DND-41 (cell line): ENCODE measurements around the gene TUBGCP3.

Experiments used
- ATAC-seq: fragments of 200-7000 bp; cut with Tn5 transposase; 3 replicates; pipeline ENCODE4 v1.9.1; 2021; ENCODE audit warnings: low read depth; ENCODE audit not compliant: insufficient read depth
- DNase-seq: peaks from one replicate; pipeline ENCODE4 v3.0.0-alpha.2; 2020
- H2AFZ ChIP-seq: 2 replicates; pipeline ENCODE4 v1.6.0; 2012; ENCODE audit warnings: low read depth, low read length
- H3K27ac ChIP-seq: 2 replicates; pipeline ENCODE4 v1.5.1; 2012; ENCODE audit warnings: low read length, inconsistent platforms
- H3K27me3 ChIP-seq: fragments of 200-600 bp; sonication (generic); 2 replicates; pipeline ENCODE4 v1.6.0; 2012; ENCODE audit warnings: low read length, mild to moderate bottlenecking, inconsistent platforms; ENCODE audit not compliant: insufficient read depth, poor library complexity
- H3K36me3 ChIP-seq: 2 replicates; pipeline ENCODE4 v1.5.1; 2012; ENCODE audit warnings: low read length, inconsistent platforms; ENCODE audit not compliant: insufficient read depth
- H3K4me1 ChIP-seq: 2 replicates; pipeline ENCODE4 v1.5.1; 2012; ENCODE audit warnings: mild to moderate bottlenecking, low read length; ENCODE audit not compliant: insufficient read depth
- H3K4me2 ChIP-seq: 2 replicates; pipeline ENCODE4 v1.6.0; 2012; ENCODE audit warnings: mild to moderate bottlenecking, moderate library complexity, low read length, inconsistent platforms; ENCODE audit not compliant: insufficient read depth
- H3K4me3 ChIP-seq, 2 experiments: fragments of 200-600 bp in 1 of 2; shearing (Covaris generic) in 1 of 2; 2 replicates each; pipeline ENCODE4 v1.5.1; 2012 to 2016; ENCODE audit warnings: inconsistent platforms in 2 of 2, low read length in 2 of 2, mild to moderate bottlenecking in 2 of 2, low read depth in 1 of 2, moderate library complexity in 1 of 2
- H3K79me2 ChIP-seq: 2 replicates; pipeline ENCODE4 v1.6.0; 2012; ENCODE audit warnings: low read length, inconsistent platforms; ENCODE audit not compliant: insufficient read depth
- H3K9ac ChIP-seq: 2 replicates; pipeline ENCODE4 v1.6.0; 2012; ENCODE audit warnings: low read depth, mild to moderate bottlenecking, inconsistent platforms, low read length, moderate library complexity
- H3K9me3 ChIP-seq: 2 replicates; pipeline ENCODE4 v1.5.1; 2012; ENCODE audit warnings: low read length, moderate library complexity, mild to moderate bottlenecking, inconsistent platforms; ENCODE audit not compliant: insufficient read depth, severe bottlenecking
- H4K20me1 ChIP-seq: 2 replicates; pipeline ENCODE4 v1.6.0; 2012; ENCODE audit warnings: low read length; ENCODE audit not compliant: insufficient read depth
- EZH2 ChIP-seq: IDR thresholded peaks from 3 replicates; pipeline ENCODE4 v1.6.1; 2012; ENCODE audit warnings: borderline replicate concordance, low read depth, mild to moderate bottlenecking, moderate library complexity, low read length, inconsistent platforms; ENCODE audit not compliant: severe bottlenecking
- TF ChIP-seq, protein P1 (sequence below): IDR thresholded peaks from 2 replicates; pipeline ENCODE4 v1.5.1; 2012; ENCODE audit warnings: borderline replicate concordance, low read length, moderate library complexity, mild to moderate bottlenecking; ENCODE audit not compliant: poor library complexity, severe bottlenecking; ENCODE audit errors: extremely low read depth

Gene TUBGCP3

DNA sequence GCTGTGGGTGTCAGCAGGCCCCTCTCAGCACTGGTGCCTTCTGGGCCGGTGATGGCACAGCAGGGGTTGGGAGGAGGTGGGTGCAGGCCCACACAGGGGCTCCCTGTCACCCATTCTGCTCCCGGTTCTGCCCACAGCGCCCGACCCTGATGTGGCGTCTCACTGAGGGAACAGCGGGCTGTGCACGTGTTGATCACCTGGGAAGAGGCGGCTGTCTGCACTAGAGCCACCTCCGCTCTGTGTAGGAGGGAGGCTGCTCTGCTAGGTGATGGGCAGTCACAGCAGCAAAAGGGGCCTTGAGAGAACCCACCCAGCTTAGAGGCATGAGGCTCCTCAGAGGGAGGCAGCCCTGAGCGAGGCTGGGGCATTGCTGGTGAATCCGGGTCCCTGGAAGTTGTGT lies 39.2 kb upstream of the TUBGCP3 start:
- peaks cover 3% of the 10 kb centered on the region; the same call in 1 of the 2 replicates for H4K20me1 ChIP-seq
- H3K36me3 ChIP-seq = no peaks in the 10 kb centered on the region
- TF ChIP-seq, protein P1, sequence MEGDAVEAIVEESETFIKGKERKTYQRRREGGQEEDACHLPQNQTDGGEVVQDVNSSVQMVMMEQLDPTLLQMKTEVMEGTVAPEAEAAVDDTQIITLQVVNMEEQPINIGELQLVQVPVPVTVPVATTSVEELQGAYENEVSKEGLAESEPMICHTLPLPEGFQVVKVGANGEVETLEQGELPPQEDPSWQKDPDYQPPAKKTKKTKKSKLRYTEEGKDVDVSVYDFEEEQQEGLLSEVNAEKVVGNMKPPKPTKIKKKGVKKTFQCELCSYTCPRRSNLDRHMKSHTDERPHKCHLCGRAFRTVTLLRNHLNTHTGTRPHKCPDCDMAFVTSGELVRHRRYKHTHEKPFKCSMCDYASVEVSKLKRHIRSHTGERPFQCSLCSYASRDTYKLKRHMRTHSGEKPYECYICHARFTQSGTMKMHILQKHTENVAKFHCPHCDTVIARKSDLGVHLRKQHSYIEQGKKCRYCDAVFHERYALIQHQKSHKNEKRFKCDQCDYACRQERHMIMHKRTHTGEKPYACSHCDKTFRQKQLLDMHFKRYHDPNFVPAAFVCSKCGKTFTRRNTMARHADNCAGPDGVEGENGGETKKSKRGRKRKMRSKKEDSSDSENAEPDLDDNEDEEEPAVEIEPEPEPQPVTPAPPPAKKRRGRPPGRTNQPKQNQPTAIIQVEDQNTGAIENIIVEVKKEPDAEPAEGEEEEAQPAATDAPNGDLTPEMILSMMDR = no peak
- TF ChIP-seq EZH2 = no peak

DNA sequence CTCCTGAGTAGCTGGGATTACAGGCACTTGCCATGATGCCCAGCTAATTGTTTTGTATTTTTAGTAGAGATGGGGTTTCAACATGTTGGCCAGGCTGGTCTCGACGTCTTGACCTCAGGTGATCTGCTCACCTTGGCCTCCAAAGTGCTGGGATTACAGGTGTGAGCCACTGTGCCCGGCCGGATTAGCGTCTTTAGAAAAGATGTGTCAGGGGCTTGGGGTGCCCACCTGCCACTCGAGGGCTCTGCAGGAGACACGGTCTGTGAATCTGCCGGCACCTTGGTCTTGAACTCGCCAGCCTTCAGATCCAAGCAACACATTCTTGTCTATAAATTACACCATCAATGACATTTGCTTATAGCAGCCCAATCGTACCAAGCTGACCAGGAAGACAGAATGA lies 38.8 kb upstream of the TUBGCP3 start:
- ATAC-seq (no peak), DNase-seq (no peak)
- Histone ChIP-seq H3K36me3 (no peaks in the 10 kb centered on the region), H3K27me3 (no peaks in the 10 kb centered on the region), H3K4me2 (no peak overlapping the region), H3K79me2 (no peaks in the 10 kb centered on the region), H3K27ac (no peak overlapping the region), H3K4me3 (no peak overlapping the region), H3K9ac (no peak overlapping the region), H3K9me3 (no peaks in the 10 kb centered on the region), H2AFZ (no peak overlapping the region), H4K20me1 (peaks cover 3% of the 10 kb centered on the region; the same call in 1 of the 2 replicates), H3K4me1 (no peaks in the 10 kb centered on the region)
- TF ChIP-seq EZH2 = no peak
- TF ChIP-seq, protein P1 = no peak

More for the DNA sequence above, 39.2 kb upstream of the TUBGCP3 start:
- DNase-seq (no peak), ATAC-seq (no peak)
- H3K4me2 ChIP-seq = no peak overlapping the region
- no peak overlapping the region for H2AFZ ChIP-seq
- no peaks in the 10 kb centered on the region for H3K4me1 ChIP-seq
- no peak overlapping the region for H3K4me3 ChIP-seq
- no peaks in the 10 kb centered on the region for H3K27me3 ChIP-seq
- H3K9ac ChIP-seq = no peak overlapping the region
- no peaks in the 10 kb centered on the region for H3K9me3 ChIP-seq
- no peaks in the 10 kb centered on the region for H3K79me2 ChIP-seq
- no peak overlapping the region for H3K27ac ChIP-seq

DNA sequence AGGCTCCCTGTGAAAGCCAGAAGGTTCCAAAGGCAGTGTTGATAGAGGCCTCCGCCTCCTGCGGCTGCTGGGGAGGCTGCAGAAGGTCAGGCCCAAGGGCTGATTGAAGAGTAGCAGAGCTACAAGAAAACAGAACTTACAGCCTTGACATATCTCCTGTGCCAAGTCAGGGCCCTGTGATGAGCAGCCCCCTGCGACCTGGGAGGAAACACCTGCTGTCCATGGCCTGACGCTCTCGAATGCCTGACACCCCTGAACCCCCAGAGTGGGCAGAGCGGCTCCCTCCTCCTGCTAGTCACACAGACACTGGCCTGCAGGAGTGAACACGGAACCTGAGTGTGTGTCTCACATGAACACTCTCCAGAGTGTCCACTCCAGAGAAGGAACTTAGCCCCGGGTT lies 38.2 kb upstream of the TUBGCP3 start:
- no peaks in the 10 kb centered on the region for H3K36me3 ChIP-seq
- no peak overlapping the region for H3K4me2 ChIP-seq
- no peaks in the 10 kb centered on the region for H3K4me1 ChIP-seq
- TF ChIP-seq, protein P1 = no peak
- TF ChIP-seq EZH2 = no peak
- H3K27ac ChIP-seq = no peak overlapping the region
- DNase-seq (no peak), ATAC-seq (no peak)
- H3K79me2 ChIP-seq = no peaks in the 10 kb centered on the region
- no peak overlapping the region for H3K9ac ChIP-seq
- no peaks in the 10 kb centered on the region for H3K9me3 ChIP-seq
- no peak overlapping the region for H3K4me3 ChIP-seq
- peaks cover 3% of the 10 kb centered on the region for H3K27me3 ChIP-seq
- no peak overlapping the region for H2AFZ ChIP-seq
- H4K20me1 ChIP-seq = peaks cover 3% of the 10 kb centered on the region; the same call in 1 of the 2 replicates

DNA sequence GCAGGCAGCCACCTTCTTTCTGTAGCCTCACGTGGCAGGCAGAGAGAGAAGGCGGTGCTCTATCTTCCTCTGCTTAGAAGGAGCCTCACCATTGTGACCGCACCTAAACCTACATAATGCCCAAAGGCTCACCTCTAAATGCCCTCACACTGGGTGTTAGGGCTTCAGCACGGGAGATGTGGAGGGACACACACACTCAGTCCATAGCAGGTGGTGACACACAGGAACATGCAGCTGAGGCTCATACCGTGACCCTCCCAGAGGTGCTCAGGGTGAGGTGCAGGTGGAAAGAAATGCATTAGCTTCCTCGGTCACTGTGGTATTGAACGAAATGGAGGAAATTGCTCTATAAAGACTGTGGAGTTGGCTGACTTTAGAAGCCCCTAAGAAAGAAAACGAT lies 37.7 kb upstream of the TUBGCP3 start:
- Histone ChIP-seq H2AFZ (no peak overlapping the region), H3K27me3 (peaks cover 3% of the 10 kb centered on the region), H3K4me2 (no peak overlapping the region), H3K4me1 (no peaks in the 10 kb centered on the region), H3K36me3 (no peaks in the 10 kb centered on the region), H3K9me3 (no peaks in the 10 kb centered on the region), H4K20me1 (peaks cover 3% of the 10 kb centered on the region; the same call in 1 of the 2 replicates), H3K79me2 (no peaks in the 10 kb centered on the region), H3K4me3 (no peak overlapping the region), H3K9ac (no peak overlapping the region), H3K27ac (no peak overlapping the region)
- ATAC-seq (no peak), DNase-seq (no peak)
- TF ChIP-seq, protein P1 = no peak
- no peak for TF ChIP-seq EZH2
